Activated naive CD8-positive, alpha-beta T cell (primary cell): ENCODE measurements around the gene CLEC1A.

ENCODE experiments used
- H3K27ac Mint-ChIP-seq: one replicate; pipeline ENCODE4 v1.8.0; 2021; ENCODE audit warnings: mixed read lengths
- H3K27me3 Mint-ChIP-seq: one replicate; pipeline ENCODE4 v1.8.0; 2021; ENCODE audit warnings: mixed read lengths
- H3K36me3 Mint-ChIP-seq: one replicate; pipeline ENCODE4 v1.8.0; 2021; ENCODE audit warnings: mixed read lengths
- H3K4me1 Mint-ChIP-seq: one replicate; pipeline ENCODE4 v1.8.0; 2021; ENCODE audit warnings: low read depth, mixed read lengths
- H3K4me3 Mint-ChIP-seq: one replicate; pipeline ENCODE4 v1.8.0; 2021; ENCODE audit warnings: mild to moderate bottlenecking, mixed read lengths
- H3K9me3 Mint-ChIP-seq: one replicate; pipeline ENCODE4 v1.8.0; 2021; ENCODE audit warnings: low read depth, mixed read lengths

Gene CLEC1A

GRCh38 chr12:10098791-10099190, at the start of gene CLEC1A:
Gene CLEC1A (minus strand): TSS chr12:10098985. CDS start chr12:10098922, 63 bp downstream.
- H3K27me3 Mint-ChIP-seq: no peaks in the 10 kb centered on the region
- H3K4me3 Mint-ChIP-seq: no peak within 1 kb of the TSS
- no peaks in the 10 kb centered on the region for H3K4me1 Mint-ChIP-seq
- peaks cover 4% of the 10 kb centered on the region for H3K9me3 Mint-ChIP-seq
- no peaks in the 10 kb centered on the region for H3K36me3 Mint-ChIP-seq
- no peak within 1 kb of the TSS for H3K27ac Mint-ChIP-seq

- Mint-ChIP-seq H3K9me3 (no peaks in the 10 kb centered on the region), H3K36me3 (no peaks in the 10 kb centered on the region), H3K4me3 (no peak overlapping the region), H3K27ac (no peak overlapping the region), H3K4me1 (peaks cover under 1% of the 10 kb centered on the region), H3K27me3 (no peaks in the 10 kb centered on the region)
These were observed 49.1 kb upstream of the CLEC1A start for GRCh38 chr12:10147714-10148403.

GRCh38 chr12:10142976-10143589, 44.3 kb upstream of the CLEC1A start:
- no peak overlapping the region for H3K27ac Mint-ChIP-seq
- peaks cover 2% of the 10 kb centered on the region for H3K27me3 Mint-ChIP-seq
- H3K4me1 Mint-ChIP-seq: peaks cover 2% of the 10 kb centered on the region
- no peaks in the 10 kb centered on the region for H3K36me3 Mint-ChIP-seq
- H3K4me3 Mint-ChIP-seq: no peak overlapping the region
- no peaks in the 10 kb centered on the region for H3K9me3 Mint-ChIP-seq

- Mint-ChIP-seq H3K27me3 (peaks cover 2% of the 10 kb centered on the region), H3K36me3 (no peaks in the 10 kb centered on the region), H3K9me3 (no peaks in the 10 kb centered on the region), H3K4me1 (peaks cover 2% of the 10 kb centered on the region), H3K27ac (no peak overlapping the region), H3K4me3 (no peak overlapping the region)
These were observed 41.2 kb upstream of the CLEC1A start for GRCh38 chr12:10140001-10140400.

GRCh38 chr12:10136637-10137205, 37.9 kb upstream of the CLEC1A start:
- no peaks in the 10 kb centered on the region for H3K9me3 Mint-ChIP-seq
- H3K27ac Mint-ChIP-seq: no peak overlapping the region
- H3K36me3 Mint-ChIP-seq: no peaks in the 10 kb centered on the region
- H3K4me1 Mint-ChIP-seq: peaks cover 2% of the 10 kb centered on the region
- H3K27me3 Mint-ChIP-seq: peaks cover 2% of the 10 kb centered on the region
- no peak overlapping the region for H3K4me3 Mint-ChIP-seq

GRCh38 chr12:10135126-10135525, 36.3 kb upstream of the CLEC1A start:
- Mint-ChIP-seq H3K36me3 (no peaks in the 10 kb centered on the region), H3K4me3 (no peak overlapping the region), H3K27ac (no peak overlapping the region), H3K27me3 (peaks cover 2% of the 10 kb centered on the region), H3K9me3 (no peaks in the 10 kb centered on the region), H3K4me1 (peaks cover 10% of the 10 kb centered on the region)

- Mint-ChIP-seq H3K36me3 (no peaks in the 10 kb centered on the region), H3K4me1 (peaks cover 13% of the 10 kb centered on the region), H3K4me3 (no peak overlapping the region), H3K27me3 (no peaks in the 10 kb centered on the region), H3K27ac (no peak overlapping the region), H3K9me3 (no peaks in the 10 kb centered on the region)
These were observed 34.1 kb upstream of the CLEC1A start for GRCh38 chr12:10132850-10133370.

GRCh38 chr12:10131111-10131690, 32.4 kb upstream of the CLEC1A start:
- peaks cover 6% of the 10 kb centered on the region for H3K27me3 Mint-ChIP-seq
- H3K4me1 Mint-ChIP-seq: peaks cover 13% of the 10 kb centered on the region
- H3K36me3 Mint-ChIP-seq: no peaks in the 10 kb centered on the region
- H3K27ac Mint-ChIP-seq: no peak overlapping the region
- no peaks in the 10 kb centered on the region for H3K9me3 Mint-ChIP-seq
- no peak overlapping the region for H3K4me3 Mint-ChIP-seq

- Mint-ChIP-seq H3K4me1 (peaks cover 13% of the 10 kb centered on the region), H3K9me3 (no peaks in the 10 kb centered on the region), H3K36me3 (no peaks in the 10 kb centered on the region), H3K4me3 (no peak within 1 kb of the TSS), H3K27ac (peak within 1 kb of the TSS; percentile 6), H3K27me3 (peaks cover 6% of the 10 kb centered on the region)
These were observed 31.3 kb upstream of the CLEC1A start, which contains the start of gene CLEC7A for GRCh38 chr12:10130042-10130441. Gene CLEC7A (minus strand): TSS chr12:10130199. CDS start chr12:10130082, 117 bp downstream.

GRCh38 chr12:10128687-10129086, 29.9 kb upstream of the CLEC1A start:
- Mint-ChIP-seq H3K36me3 (no peaks in the 10 kb centered on the region), H3K4me1 (peaks cover 13% of the 10 kb centered on the region), H3K27ac (no peak overlapping the region)

GRCh38 chr12:10126413-10126812, 27.6 kb upstream of the CLEC1A start:
- Mint-ChIP-seq H3K27me3 (peaks cover 6% of the 10 kb centered on the region), H3K36me3 (no peaks in the 10 kb centered on the region), H3K9me3 (no peaks in the 10 kb centered on the region), H3K4me1 (peaks cover 13% of the 10 kb centered on the region), H3K4me3 (no peak overlapping the region), H3K27ac (no peak overlapping the region)

More at GRCh38 chr12:10128687-10129086, 29.9 kb upstream of the CLEC1A start:
- Mint-ChIP-seq H3K9me3 (no peaks in the 10 kb centered on the region), H3K27me3 (peaks cover 6% of the 10 kb centered on the region), H3K4me3 (no peak overlapping the region)

- Mint-ChIP-seq H3K27ac (no peak overlapping the region), H3K36me3 (no peaks in the 10 kb centered on the region), H3K4me1 (no peaks in the 10 kb centered on the region), H3K27me3 (peaks cover 6% of the 10 kb centered on the region), H3K4me3 (no peak overlapping the region), H3K9me3 (no peaks in the 10 kb centered on the region)
These were observed 23.9 kb upstream of the CLEC1A start for GRCh38 chr12:10122689-10123088.

GRCh38 chr12:10121278-10121677, 22.5 kb upstream of the CLEC1A start:
- H3K27ac Mint-ChIP-seq: no peak overlapping the region
- H3K36me3 Mint-ChIP-seq: no peaks in the 10 kb centered on the region
- no peaks in the 10 kb centered on the region for H3K4me1 Mint-ChIP-seq
- H3K4me3 Mint-ChIP-seq: no peak overlapping the region
- no peaks in the 10 kb centered on the region for H3K27me3 Mint-ChIP-seq
- H3K9me3 Mint-ChIP-seq: no peaks in the 10 kb centered on the region

- Mint-ChIP-seq H3K27me3 (no peaks in the 10 kb centered on the region), H3K9me3 (no peaks in the 10 kb centered on the region), H3K4me1 (no peaks in the 10 kb centered on the region), H3K36me3 (no peaks in the 10 kb centered on the region), H3K27ac (no peak overlapping the region), H3K4me3 (no peak overlapping the region)
These were observed 20.3 kb upstream of the CLEC1A start for GRCh38 chr12:10119066-10119465.

GRCh38 chr12:10115890-10116289, 17.1 kb upstream of the CLEC1A start:
- Mint-ChIP-seq H3K27ac (no peak overlapping the region), H3K4me1 (no peaks in the 10 kb centered on the region), H3K27me3 (no peaks in the 10 kb centered on the region), H3K4me3 (no peak overlapping the region), H3K36me3 (no peaks in the 10 kb centered on the region), H3K9me3 (peaks cover under 1% of the 10 kb centered on the region)
